Cardiac fibroblast (primary cell): ENCODE results near the gene VTCN1.

ENCODE experiments used
- DNase-seq, 2 donors: peaks; one replicate each; pipeline versions ENCODE4 v3.0.0 to v3.0.0-alpha.2; 2010; ENCODE audit warnings: low read depth in 2 of 2
- H3K4me3 ChIP-seq, 2 donors: replicated peaks in 1 of 2; 1 replicate in 1 of 2; 2 replicates in 1 of 2; pipeline ENCODE4 v1.5.1; 2011; ENCODE audit warnings: low read depth in 2 of 2, low read length in 2 of 2, mild to moderate bottlenecking in 2 of 2, moderate library complexity in 1 of 2
- CTCF ChIP-seq: IDR thresholded peaks from one replicate; pipeline ENCODE4 v1.5.1; 2011; ENCODE audit warnings: low read depth, mild to moderate bottlenecking, low read length, inconsistent platforms

The VTCN1 gene

GRCh38 chr1:117146072-117146471 lies 64.7 kb downstream of the VTCN1 start:
- no peak for DNase-seq
- TF ChIP-seq CTCF: no peak
- no peak overlapping the region for H3K4me3 ChIP-seq

- TF ChIP-seq CTCF: no peak
- H3K4me3 ChIP-seq: no peak overlapping the region
- peak in 1 of 2 donors; percentile 20 for DNase-seq
Measured at GRCh38 chr1:117143871-117144270, 66.9 kb downstream of the VTCN1 start.

- no peak for DNase-seq
- no peak overlapping the region for H3K4me3 ChIP-seq
- TF ChIP-seq CTCF: no peak
Measured at GRCh38 chr1:117143172-117143571, 67.6 kb downstream of the VTCN1 start.

- no peak for TF ChIP-seq CTCF
- DNase-seq: peak in 1 of 2 donors; percentile 6
- H3K4me3 ChIP-seq: no peak overlapping the region
Measured at GRCh38 chr1:117142200-117142599, 68.5 kb downstream of the VTCN1 start.

- no peak overlapping the region for H3K4me3 ChIP-seq
- TF ChIP-seq CTCF: no peak
- DNase-seq: no peak
Measured at GRCh38 chr1:117138561-117138960, 72.2 kb downstream of the VTCN1 start.

GRCh38 chr1:117138106-117138505 lies 72.6 kb downstream of the VTCN1 start:
- TF ChIP-seq CTCF: no peak
- DNase-seq: no peak
- H3K4me3 ChIP-seq: no peak overlapping the region

- TF ChIP-seq CTCF: no peak
- no peak overlapping the region for H3K4me3 ChIP-seq
- no peak for DNase-seq
Measured at GRCh38 chr1:117137281-117137855, 73.4 kb downstream of the VTCN1 start.
